HG03558 (cell line): Measurements from ENCODE around the gene BTNL3.
"Not testable (repeated sequence)": the region's sequence is repeated elsewhere in the genome, so short reads cannot be mapped to it uniquely, and the experiment has no call there.

Experiments used
- ATAC-seq: cut with Tn5 transposase; IDR thresholded peaks from one replicate; pipeline ENCODE4 v1.9.1; 2021; ENCODE audit warnings: moderate number of reproducible peaks; ENCODE audit not compliant: unreplicated experiment; ENCODE audit errors: extremely low read depth

The BTNL3 gene

GRCh38 chr5:181017448-181017847, 28.8 kb downstream of the BTNL3 start:
- not testable (repeated sequence) for ATAC-seq

- ATAC-seq, result no peak
These were observed 32.0 kb downstream of the BTNL3 start for GRCh38 chr5:181020688-181021087.

DNA sequence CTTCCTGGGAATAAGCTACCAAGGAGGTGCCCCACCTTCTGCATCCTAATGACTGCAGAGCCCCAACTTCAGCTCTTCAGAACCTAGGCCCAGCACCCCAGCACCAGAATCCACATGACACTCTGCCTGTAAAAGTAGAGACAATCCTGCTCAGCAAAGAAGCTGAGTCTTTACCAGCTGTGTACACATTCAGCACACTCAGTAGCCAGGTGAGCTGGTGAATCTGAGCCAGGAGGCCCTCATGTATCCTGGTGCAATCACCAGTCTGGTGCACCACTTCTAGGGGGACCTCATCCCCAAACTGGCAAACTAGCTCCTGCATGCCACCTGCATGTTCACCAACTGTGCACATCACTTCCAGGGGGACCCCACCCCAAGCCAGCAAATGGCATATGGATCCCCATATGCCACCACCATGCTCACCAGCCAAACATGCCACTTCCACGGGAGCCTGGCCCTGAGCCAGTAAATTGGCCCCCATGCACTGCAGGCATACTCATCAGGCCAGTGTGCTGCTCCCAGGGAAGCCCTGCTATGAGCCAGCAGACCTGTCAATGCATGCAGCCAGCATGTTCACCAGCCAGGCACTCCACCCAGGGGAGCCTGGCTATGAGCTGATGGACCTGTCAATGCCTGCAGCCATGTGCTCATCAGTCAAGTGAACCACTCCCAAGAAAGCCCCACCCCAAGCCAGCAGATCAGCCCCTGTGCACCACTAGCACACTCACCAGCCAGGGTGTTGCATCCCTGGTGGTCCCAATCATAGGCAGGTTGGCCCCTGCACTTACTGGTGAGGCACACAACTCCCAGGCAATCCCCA, 35.8 kb downstream of the BTNL3 start:
- ATAC-seq, result no peak

DNA sequence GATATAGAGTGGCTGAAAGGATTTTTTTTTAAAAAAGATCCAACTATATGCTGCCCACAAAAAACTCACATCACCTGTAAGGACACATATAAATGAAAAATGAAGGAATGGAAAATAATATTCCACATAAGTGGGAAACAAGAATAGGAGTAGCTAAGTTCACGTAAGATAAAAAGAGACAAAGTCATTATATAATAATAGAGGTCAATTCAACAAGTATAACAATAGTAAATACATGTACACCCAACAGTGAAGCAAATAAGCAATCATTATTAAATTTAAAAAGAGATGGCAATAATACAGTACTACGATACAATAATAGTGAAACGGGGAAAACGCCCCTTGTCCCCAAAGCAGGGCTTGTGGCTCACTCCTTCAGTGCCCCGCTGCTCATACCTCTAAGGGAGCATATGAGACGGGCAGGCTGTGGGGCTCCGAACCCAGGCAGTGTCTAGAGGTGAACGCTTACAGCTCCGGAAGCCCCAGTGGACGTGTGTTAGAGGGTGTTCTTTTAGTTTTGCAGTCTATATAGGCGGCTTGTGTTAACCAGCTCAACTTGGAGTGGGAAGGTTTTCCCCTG, 38.9 kb downstream of the BTNL3 start:
- no peak for ATAC-seq

GRCh38 chr5:181028032-181028819, 39.6 kb downstream of the BTNL3 start:
- no peak for ATAC-seq

- ATAC-seq, result no peak
These were observed 43.1 kb downstream of the BTNL3 start for GRCh38 chr5:181031716-181032115.

DNA sequence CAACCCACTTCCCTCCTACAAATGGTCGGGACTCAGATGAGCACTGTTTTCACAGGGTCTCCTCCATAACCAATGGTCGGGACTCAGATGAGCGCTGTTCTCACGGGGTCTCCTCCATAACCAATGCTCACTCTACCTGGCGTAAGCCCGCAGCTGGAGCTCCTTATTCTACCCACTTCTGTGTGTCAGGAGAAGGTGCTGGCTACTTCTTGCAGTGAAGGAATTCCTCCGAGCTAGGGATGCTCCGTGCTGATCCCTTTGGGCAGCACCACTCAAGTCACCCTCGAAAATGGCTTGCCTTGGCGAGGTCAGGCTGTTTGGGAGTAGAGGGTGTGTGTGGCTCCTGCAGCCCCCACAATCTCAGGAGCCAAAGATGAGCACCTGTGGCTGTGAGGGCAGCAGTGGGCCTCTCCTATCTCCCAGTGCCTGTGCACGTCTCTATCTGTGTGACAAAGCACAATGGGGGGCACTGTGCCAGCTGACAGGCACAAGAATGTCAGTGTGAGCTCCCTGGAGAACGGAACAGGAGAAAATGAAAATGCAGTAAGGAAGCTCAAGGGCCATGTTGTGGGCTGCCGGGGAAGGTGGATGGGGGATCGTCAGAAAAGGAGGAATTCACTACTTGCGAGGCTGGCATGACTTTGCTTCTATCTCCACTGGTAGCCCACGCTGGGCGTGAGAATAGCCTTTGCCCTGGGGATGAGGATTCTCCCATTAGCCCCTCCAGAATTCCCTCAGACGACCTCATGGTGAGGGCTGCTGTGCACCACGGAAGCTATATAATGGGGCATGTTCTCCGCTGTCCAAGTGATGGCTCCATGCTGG, 47.6 kb downstream of the BTNL3 start:
- no peak for ATAC-seq

DNA sequence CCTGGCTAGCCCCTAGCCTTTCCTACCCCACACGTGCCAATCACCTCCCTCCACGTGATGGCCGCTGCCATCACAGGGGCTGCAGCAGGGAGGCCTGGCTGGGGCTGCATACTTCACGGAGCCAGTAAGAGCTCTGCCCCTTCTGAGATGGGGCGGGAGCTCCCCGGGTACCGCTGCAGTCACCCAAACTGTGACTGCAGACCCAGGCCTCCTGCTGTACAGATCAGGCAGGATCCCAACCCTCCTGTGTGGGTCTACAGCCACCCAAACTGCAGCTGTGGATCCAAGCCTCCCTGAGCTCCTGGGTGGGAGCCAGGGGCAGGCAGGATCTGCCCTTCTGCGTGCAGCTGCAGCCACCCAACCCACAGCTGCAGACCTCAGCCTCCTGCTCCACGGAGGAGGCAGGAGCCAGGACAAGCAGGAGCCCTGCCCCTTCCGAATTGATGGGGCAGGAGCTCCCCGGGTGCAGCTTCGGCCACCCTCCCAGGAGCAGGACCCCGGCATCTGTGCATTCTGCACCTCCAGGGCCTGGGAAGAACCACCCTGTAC, 48.2 kb downstream of the BTNL3 start:
- ATAC-seq, result no peak

DNA sequence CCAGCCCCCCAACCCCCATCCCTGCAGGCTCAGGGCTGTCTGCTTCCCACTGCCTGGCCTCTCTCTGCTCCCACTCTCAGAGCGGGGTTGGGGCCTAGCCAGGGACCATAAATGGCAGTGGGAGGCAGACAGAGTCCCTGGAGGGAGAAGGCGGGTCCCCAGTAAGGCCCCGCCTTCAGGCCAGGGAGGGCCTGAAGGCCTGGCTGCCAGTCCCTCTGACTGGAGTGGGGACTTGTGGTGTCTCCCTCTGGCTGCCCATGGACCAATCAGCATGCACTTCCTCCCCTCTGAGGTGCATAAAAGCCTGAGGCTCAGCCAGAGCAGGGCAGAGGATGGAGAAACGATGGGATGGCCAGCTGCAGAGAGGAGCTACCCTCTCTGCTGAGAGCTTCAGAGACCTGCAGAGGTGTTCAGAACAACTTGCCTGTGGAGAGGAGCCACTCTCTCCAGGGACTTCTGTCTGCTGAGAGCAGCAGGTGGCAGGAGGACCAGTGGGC, 48.8 kb downstream of the BTNL3 start:
- ATAC-seq, result no peak

DNA sequence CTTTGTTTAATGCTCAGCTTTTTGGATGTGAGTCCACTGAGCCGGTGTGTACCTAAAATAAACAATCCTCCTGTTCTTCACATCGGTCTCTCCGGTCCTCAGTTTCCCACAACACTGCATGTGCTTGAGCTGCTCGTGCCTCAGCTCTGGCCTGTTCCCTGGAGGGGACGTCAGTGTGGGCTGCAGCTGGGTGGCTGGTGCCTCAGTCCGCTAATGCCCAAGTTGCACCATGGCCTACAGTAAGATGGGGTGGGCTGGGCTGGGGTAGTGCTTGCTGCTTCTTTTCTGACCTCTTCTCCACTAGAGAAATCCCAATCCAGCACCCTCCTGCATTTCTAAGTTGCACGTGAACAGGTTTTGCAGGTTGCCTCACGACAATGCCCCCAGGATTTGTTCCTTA, 50.8 kb downstream of the BTNL3 start:
- ATAC-seq, result no peak

DNA sequence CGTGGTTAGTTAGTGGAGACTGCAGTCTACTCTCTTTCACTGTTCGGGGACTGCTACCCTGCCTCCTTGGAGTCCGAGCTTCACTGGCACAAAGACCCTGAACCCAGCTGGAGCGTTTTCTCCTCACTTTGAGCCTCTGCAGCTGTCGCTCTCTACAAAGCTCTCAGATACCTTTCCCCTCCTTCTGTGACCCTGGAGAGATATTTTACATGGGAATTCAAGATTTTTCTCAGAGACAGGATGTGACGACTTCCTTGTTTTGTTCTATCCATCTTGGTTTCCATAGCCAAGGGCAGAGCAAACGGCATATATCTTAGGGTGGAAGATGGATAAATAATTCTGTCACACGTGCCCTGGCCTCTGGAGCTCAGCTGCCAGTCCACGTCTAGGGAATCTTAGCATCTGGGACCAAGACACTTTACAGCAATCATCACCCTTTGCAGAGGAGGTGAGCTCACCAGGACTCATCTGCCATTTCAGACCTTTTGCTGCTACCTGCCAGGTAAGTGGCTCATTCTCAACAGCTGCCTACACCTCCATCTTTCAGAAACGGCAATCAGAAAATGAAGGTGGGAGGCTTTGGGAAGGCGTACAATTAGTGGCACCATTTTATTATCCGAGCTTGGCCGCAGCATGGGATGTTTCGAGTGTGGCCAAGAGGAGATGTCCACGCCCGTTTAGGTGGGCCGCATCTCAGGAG, 51.4 kb downstream of the BTNL3 start, which contains the start of gene BTNL9:
Gene BTNL9 (plus strand): TSS at position 336 of the 700 bp plus-strand sequence. CDS start 5,224 bp downstream, outside the sequence.
- no peak for ATAC-seq

GRCh38 chr5:181040631-181040945, 51.9 kb downstream of the BTNL3 start:
- ATAC-seq, result no peak

GRCh38 chr5:181041043-181041442, 52.4 kb downstream of the BTNL3 start:
- no peak for ATAC-seq

DNA sequence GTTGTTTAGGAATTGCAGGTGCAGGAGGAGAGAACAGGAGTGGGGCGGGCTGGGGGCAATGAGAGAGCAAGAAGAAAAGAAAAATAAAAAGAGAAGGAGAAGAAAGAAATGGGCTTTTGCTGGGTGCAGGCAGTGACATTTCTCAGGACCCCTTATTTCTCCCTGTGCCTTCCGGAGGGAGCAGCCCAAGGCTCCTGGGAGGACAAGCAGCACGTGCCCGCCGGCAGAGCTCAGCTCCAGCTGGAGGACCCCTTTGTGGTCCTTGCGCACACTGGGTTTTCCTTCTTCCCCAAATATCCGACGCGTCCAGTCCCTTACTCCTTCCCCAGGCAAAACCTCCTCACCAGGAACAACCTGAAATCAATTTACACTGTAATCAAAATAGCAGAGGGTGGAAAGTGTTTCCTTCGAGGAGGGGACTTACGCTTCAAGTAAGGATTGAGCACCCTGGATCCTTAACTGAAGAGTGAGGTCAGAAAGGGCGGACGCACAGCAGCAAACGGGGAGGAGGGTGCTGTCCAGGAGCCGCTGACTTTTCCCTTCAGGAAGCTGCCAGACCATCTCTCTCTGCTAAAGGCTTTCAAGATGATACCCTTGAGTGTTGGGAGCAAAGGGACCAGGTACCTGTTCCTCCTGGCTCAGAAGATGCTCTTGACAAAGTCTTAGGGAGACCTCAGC, 53.5 kb downstream of the BTNL3 start:
- ATAC-seq, result no peak

DNA sequence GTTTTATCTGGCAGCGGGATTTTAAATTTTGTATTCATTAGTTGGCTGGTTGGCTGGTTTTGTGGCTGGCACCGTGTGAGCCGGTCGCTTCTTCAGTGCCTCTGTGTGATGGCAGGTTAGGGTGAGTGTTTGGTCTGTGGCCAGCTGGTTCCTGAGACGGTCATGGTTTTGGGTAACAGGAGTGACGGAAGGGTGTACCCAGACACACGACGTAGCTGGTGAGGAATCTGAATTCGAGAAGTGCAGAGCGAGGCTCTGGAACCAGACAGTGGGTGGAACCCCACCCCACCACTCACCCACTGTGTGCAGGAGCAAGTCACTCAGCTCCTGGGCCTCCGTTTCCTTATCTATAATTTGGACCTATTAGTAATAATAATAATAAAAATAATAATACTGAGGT, 54.1 kb downstream of the BTNL3 start:
- no peak for ATAC-seq

DNA sequence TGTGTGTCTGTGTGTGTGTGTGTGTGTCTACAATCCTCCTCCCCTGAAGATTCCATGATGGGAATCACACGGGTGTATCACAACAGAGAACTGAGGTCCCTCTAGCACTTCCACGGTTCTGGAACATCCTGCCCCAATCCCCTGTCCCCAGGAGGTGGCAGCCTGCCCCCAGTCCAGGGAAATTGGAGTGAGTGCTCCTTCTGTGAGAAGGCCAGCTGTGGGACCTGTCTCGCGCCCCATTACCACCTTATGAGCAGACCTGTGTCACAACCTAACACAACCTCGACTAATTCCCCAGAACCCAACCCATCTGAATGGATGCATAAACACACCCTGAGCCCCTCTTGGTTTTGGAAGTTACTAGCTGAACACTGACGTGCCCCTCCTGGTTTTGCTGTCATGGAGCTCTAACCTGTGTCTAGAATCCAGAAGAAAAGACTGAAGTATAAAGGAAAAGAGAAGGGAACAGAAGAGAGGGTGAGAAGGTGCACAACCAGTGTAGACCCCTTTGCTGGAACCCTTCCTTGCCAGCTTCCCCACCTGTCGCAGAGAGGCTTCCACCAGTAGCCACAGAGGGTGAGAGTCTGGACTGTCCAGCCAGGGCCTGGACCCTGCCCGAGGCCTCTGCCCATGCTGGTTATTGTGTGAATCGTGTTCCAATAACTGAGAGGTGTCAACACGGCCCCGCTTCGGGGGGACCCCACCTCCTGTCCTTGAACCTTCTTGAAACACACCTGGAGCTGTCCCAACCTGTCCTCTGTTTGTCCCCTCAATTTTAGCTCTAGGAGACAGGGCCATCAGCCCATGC, 54.8 kb downstream of the BTNL3 start:
- ATAC-seq, result no peak

DNA sequence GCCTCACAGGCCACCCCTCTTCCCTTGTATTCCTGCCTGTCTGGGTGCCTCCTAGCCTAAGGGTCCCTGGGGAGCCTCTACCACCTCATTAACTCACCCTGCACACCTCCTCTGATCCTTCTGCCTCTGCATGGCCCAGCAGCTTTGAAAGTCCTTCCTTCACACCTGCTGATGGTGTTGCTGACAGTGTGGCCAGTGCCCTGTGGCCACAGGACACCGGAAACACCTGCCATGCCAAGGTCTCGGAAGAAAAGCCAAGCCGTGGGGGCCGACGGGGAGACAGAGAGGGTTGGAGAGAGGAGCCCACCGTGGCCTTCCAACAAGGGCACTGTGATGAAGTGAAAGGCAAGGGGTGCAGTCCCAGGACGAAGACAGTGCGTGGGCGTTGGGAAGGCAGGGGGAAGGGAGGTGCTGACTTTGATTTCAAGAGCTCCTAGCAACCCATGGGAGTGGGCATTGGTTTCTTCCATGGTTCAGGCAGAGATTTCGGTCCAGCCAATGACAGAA, 55.5 kb downstream of the BTNL3 start:
- ATAC-seq, result no peak
